ENCODE data around the gene YIPF1.

The YIPF1 gene

GRCh38 chr1:53842347-53842746 lies 47.2 kb downstream of the YIPF1 start:
- H3K4me3 ChIP-seq: no peak overlapping the region
- H3K9me3 ChIP-seq (ENCODE audit: low read depth, low read length): no peaks in the 10 kb centered on the region
- no peak for DNase-seq (ENCODE audit: low read depth, low spot score)
- H3K9ac ChIP-seq (ENCODE audit: insufficient read length): no peak overlapping the region
- H3K27ac ChIP-seq: no peak overlapping the region
- no peaks in the 10 kb centered on the region for H3K36me3 ChIP-seq (ENCODE audit: insufficient read depth, low read length)
- TF ChIP-seq FOXP2 (optimal IDR thresholded peaks at IDR 0.05; ENCODE audit: control extremely low read depth, extremely low read length, insufficient read depth) (no peak), POLR2AphosphoS5 (IDR thresholded peaks at IDR 0.05; ENCODE audit: borderline replicate concordance, low read depth, low read length) (no peak), EZH2 (IDR thresholded peaks at IDR 0.05) (no peak)

GRCh38 chr1:53838654-53838974 lies 51.0 kb downstream of the YIPF1 start:
- H3K9ac ChIP-seq (ENCODE audit: insufficient read length): no peak overlapping the region
- no peaks in the 10 kb centered on the region for H3K9me3 ChIP-seq (ENCODE audit: low read depth, low read length)
- H3K36me3 ChIP-seq (ENCODE audit: insufficient read depth, low read length): peaks cover 18% of the 10 kb centered on the region
- no peak for DNase-seq (ENCODE audit: low read depth, low spot score)
- TF ChIP-seq FOXP2 (optimal IDR thresholded peaks at IDR 0.05; ENCODE audit: control extremely low read depth, extremely low read length, insufficient read depth): no peak
- H3K27ac ChIP-seq: no peak overlapping the region
- H3K4me3 ChIP-seq: peak overlapping the region; percentile 91

GRCh38 chr1:53837924-53838653 lies 51.5 kb downstream of the YIPF1 start, which contains the start of gene NDC1:
NDC1 (minus strand) TSS chr1:53838296; CDS start chr1:53838261, 35 bp downstream.
- peak; percentile 91 for DNase-seq (ENCODE audit: low read depth, low spot score)
- peak within 1 kb of the TSS; percentile 97 for H3K27ac ChIP-seq
- H3K4me3 ChIP-seq: peak within 1 kb of the TSS; percentile 91
- peaks cover 18% of the 10 kb centered on the region for H3K36me3 ChIP-seq (ENCODE audit: insufficient read depth, low read length)
- TF ChIP-seq POLR2AphosphoS5 (IDR thresholded peaks at IDR 0.05; ENCODE audit: borderline replicate concordance, low read depth, low read length): peak; percentile 94
- TF ChIP-seq FOXP2 (optimal IDR thresholded peaks at IDR 0.05; ENCODE audit: control extremely low read depth, extremely low read length, insufficient read depth): no peak
- TF ChIP-seq EZH2 (IDR thresholded peaks at IDR 0.05): no peak
- peak within 1 kb of the TSS; percentile 96 for H3K9ac ChIP-seq (ENCODE audit: insufficient read length)
- H3K9me3 ChIP-seq (ENCODE audit: low read depth, low read length): no peaks in the 10 kb centered on the region

GRCh38 chr1:53837646-53837923 lies 52.0 kb downstream of the YIPF1 start:
- DNase-seq (ENCODE audit: low read depth, low spot score): no peak
- TF ChIP-seq FOXP2 (optimal IDR thresholded peaks at IDR 0.05; ENCODE audit: control extremely low read depth, extremely low read length, insufficient read depth) (no peak), EZH2 (IDR thresholded peaks at IDR 0.05) (no peak), POLR2AphosphoS5 (IDR thresholded peaks at IDR 0.05; ENCODE audit: borderline replicate concordance, low read depth, low read length) (no peak)
- peak overlapping the region; percentile 91 for H3K4me3 ChIP-seq
- H3K27ac ChIP-seq: peak overlapping the region; percentile 97
- peak overlapping the region; percentile 96 for H3K9ac ChIP-seq (ENCODE audit: insufficient read length)
- H3K36me3 ChIP-seq (ENCODE audit: insufficient read depth, low read length): peaks cover 20% of the 10 kb centered on the region
- H3K9me3 ChIP-seq (ENCODE audit: low read depth, low read length): no peaks in the 10 kb centered on the region

GRCh38 chr1:53835491-53835890 lies 54.1 kb downstream of the YIPF1 start:
- Histone ChIP-seq H3K27ac (no peak overlapping the region), H3K9ac (ENCODE audit: insufficient read length) (no peak overlapping the region)
- DNase-seq (ENCODE audit: low read depth, low spot score): no peak

GRCh38 chr1:53834776-53835175 lies 54.8 kb downstream of the YIPF1 start:
- no peaks in the 10 kb centered on the region for H3K9me3 ChIP-seq (ENCODE audit: low read depth, low read length)
- DNase-seq (ENCODE audit: low read depth, low spot score): no peak
- TF ChIP-seq POLR2AphosphoS5 (IDR thresholded peaks at IDR 0.05; ENCODE audit: borderline replicate concordance, low read depth, low read length) (no peak), FOXP2 (optimal IDR thresholded peaks at IDR 0.05; ENCODE audit: control extremely low read depth, extremely low read length, insufficient read depth) (no peak), EZH2 (IDR thresholded peaks at IDR 0.05) (no peak)
- H3K27ac ChIP-seq: no peak overlapping the region
- H3K4me3 ChIP-seq: no peak overlapping the region
- no peak overlapping the region for H3K9ac ChIP-seq (ENCODE audit: insufficient read length)
- H3K36me3 ChIP-seq (ENCODE audit: insufficient read depth, low read length): peaks cover 28% of the 10 kb centered on the region

More at GRCh38 chr1:53835491-53835890, 54.1 kb downstream of the YIPF1 start:
- no peak overlapping the region for H3K4me3 ChIP-seq
- peaks cover 24% of the 10 kb centered on the region for H3K36me3 ChIP-seq (ENCODE audit: insufficient read depth, low read length)
- no peaks in the 10 kb centered on the region for H3K9me3 ChIP-seq (ENCODE audit: low read depth, low read length)
- no peak for TF ChIP-seq FOXP2 (optimal IDR thresholded peaks at IDR 0.05; ENCODE audit: control extremely low read depth, extremely low read length, insufficient read depth)
- no peak for TF ChIP-seq POLR2AphosphoS5 (IDR thresholded peaks at IDR 0.05; ENCODE audit: borderline replicate concordance, low read depth, low read length)
- TF ChIP-seq EZH2 (IDR thresholded peaks at IDR 0.05): no peak

GRCh38 chr1:53833393-53833792 lies 56.2 kb downstream of the YIPF1 start:
- Histone ChIP-seq H3K9me3 (ENCODE audit: low read depth, low read length) (no peaks in the 10 kb centered on the region), H3K9ac (ENCODE audit: insufficient read length) (no peak overlapping the region), H3K27ac (no peak overlapping the region), H3K4me3 (no peak overlapping the region), H3K36me3 (ENCODE audit: insufficient read depth, low read length) (peaks cover 38% of the 10 kb centered on the region)
- TF ChIP-seq POLR2AphosphoS5 (IDR thresholded peaks at IDR 0.05; ENCODE audit: borderline replicate concordance, low read depth, low read length) (no peak), FOXP2 (optimal IDR thresholded peaks at IDR 0.05; ENCODE audit: control extremely low read depth, extremely low read length, insufficient read depth) (no peak), EZH2 (IDR thresholded peaks at IDR 0.05) (no peak)
- DNase-seq (ENCODE audit: low read depth, low spot score): no peak

- peaks cover 68% of the 10 kb centered on the region for H3K36me3 ChIP-seq (ENCODE audit: insufficient read depth, low read length)
- H3K4me3 ChIP-seq: no peak overlapping the region
- H3K27ac ChIP-seq: no peak overlapping the region
Measured at GRCh38 chr1:53826367-53826766, 63.2 kb downstream of the YIPF1 start.

GRCh38 chr1:53825306-53825705 lies 64.3 kb downstream of the YIPF1 start:
- H3K36me3 ChIP-seq (ENCODE audit: insufficient read depth, low read length): peaks cover 67% of the 10 kb centered on the region
- H3K9me3 ChIP-seq (ENCODE audit: low read depth, low read length): no peaks in the 10 kb centered on the region
- TF ChIP-seq POLR2AphosphoS5 (IDR thresholded peaks at IDR 0.05; ENCODE audit: borderline replicate concordance, low read depth, low read length) (no peak), EZH2 (IDR thresholded peaks at IDR 0.05) (no peak), FOXP2 (optimal IDR thresholded peaks at IDR 0.05; ENCODE audit: control extremely low read depth, extremely low read length, insufficient read depth) (no peak)
- DNase-seq (ENCODE audit: low read depth, low spot score): no peak
- no peak overlapping the region for H3K4me3 ChIP-seq
- no peak overlapping the region for H3K27ac ChIP-seq
- no peak overlapping the region for H3K9ac ChIP-seq (ENCODE audit: insufficient read length)

More at GRCh38 chr1:53826367-53826766, 63.2 kb downstream of the YIPF1 start:
- H3K9ac ChIP-seq (ENCODE audit: insufficient read length): no peak overlapping the region
- TF ChIP-seq FOXP2 (optimal IDR thresholded peaks at IDR 0.05; ENCODE audit: control extremely low read depth, extremely low read length, insufficient read depth) (no peak), EZH2 (IDR thresholded peaks at IDR 0.05) (no peak), POLR2AphosphoS5 (IDR thresholded peaks at IDR 0.05; ENCODE audit: borderline replicate concordance, low read depth, low read length) (no peak)
- DNase-seq (ENCODE audit: low read depth, low spot score): no peak
- no peaks in the 10 kb centered on the region for H3K9me3 ChIP-seq (ENCODE audit: low read depth, low read length)

Data from SK-N-MC (cell line).